Suprapubic skin (tissue), 4 donors: Measurements from ENCODE around the gene MFSD6. TPM values are rescaled to one million over a fixed set of nuclear protein-coding genes. Genes with fewer than 3 reads are reported as not detected.
A peak's percentile ranks its signal among the peaks of the same experiment; 100 is the strongest.

Experiments
- DNase-seq, 2 donors: peaks; one replicate each; pipeline ENCODE4 v3.0.0-alpha.2; 2019; ENCODE audit warnings: low spot score in 2 of 2
- H3K27ac ChIP-seq: fragments of 200-600 bp; sonication (generic); one replicate; pipeline ENCODE4 v1.5.1; 2019
- H3K27me3 ChIP-seq: fragments of 200-600 bp; sonication (generic); one replicate; pipeline ENCODE4 v1.5.1; 2019
- H3K36me3 ChIP-seq: fragments of 200-600 bp; sonication (generic); one replicate; pipeline ENCODE4 v1.5.1; 2019
- H3K4me1 ChIP-seq: fragments of 200-600 bp; sonication (generic); one replicate; pipeline ENCODE4 v1.5.1; 2019
- H3K4me3 ChIP-seq: fragments of 200-600 bp; sonication (generic); one replicate; pipeline ENCODE4 v1.5.1; 2019; ENCODE audit warnings: mild to moderate bottlenecking
- H3K9me3 ChIP-seq: fragments of 200-600 bp; sonication (generic); one replicate; pipeline ENCODE4 v1.5.1; 2019
- EP300 ChIP-seq: sonication (generic); formaldehyde crosslinking; IDR thresholded peaks from one replicate; pipeline ENCODE4 v1.6.1; 2017; ENCODE audit warnings: antibody characterized with exemption
- POLR2A ChIP-seq, 2 donors: fragments of 450-650 bp; IDR thresholded peaks; one replicate each; pipeline ENCODE4 v1.6.1; 2017; ENCODE audit warnings: antibody characterized with exemption in 2 of 2, mild to moderate bottlenecking in 2 of 2, moderate library complexity in 2 of 2
- POLR2AphosphoS5 ChIP-seq, 3 donors: sonication (generic); formaldehyde crosslinking; IDR thresholded peaks; one replicate each; pipeline ENCODE4 v1.6.1; 2017; ENCODE audit warnings: antibody characterized with exemption in 3 of 3
- WGBS: methylation state at CpG from one replicate; pipeline ENCODE4 v1.1.5; 2018; 5-methylcytosine and 5-hydroxymethylcytosine counted together
- total RNA-seq, 4 donors: library from RNA; depleted of rRNA; stranded (reverse); fragments of >200 nt; gene quantifications; one replicate each; pipeline ENCODE4 v1.1.0, GENCODE V29; 2016
- TF ChIP-seq, protein P1 (sequence below), 2 donors: fragments of 200-600 bp in 1 of 2; fragments of 450-650 bp in 1 of 2; sonication (generic) in 1 of 2; IDR thresholded peaks; one replicate each; pipeline ENCODE4 v1.5.1; 2016 to 2019; ENCODE audit warnings: antibody characterized with exemption in 2 of 2, mild to moderate bottlenecking in 1 of 2, moderate library complexity in 1 of 2

The MFSD6 gene
- total RNA-seq, 4 donors from 2014 or later, result 182 to 295 (median 199) TPM

DNA sequence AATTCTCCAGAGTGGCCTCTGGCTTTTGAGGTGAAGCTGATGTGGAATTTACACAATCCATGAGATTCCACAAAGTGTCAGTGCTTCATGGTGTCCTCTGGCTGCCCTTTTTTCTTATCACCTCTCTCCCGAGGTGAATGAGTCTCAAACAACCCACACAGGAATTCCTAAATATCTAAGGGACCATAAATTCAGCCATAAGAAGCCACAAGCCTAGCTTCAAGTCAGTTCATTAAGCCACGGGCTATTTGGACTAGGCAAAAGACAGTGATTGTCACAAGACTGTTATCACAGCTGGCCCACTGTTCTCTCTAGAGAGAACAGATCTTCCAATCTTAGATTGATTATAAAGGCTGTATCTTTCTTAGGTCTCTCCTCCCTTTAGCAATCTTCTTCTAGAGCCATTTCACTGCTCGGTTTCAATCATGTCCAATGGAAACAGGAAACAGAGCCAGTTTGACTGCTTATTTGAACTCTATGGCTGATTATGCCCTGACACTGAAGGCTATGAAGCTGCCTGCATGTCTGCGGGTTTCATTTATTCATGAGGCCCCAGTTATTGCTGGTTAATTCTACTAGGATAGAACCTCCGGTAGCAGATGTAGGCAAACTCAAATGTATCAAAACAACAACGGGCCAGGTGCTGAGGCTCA, 122.2 kb downstream of the MFSD6 start:
- Histone ChIP-seq H3K36me3 (no peaks in the 10 kb centered on the region), H3K4me3 (no peak overlapping the region), H3K27me3 (no peaks in the 10 kb centered on the region), H3K27ac (no peak overlapping the region), H3K9me3 (no peaks in the 10 kb centered on the region), H3K4me1 (peaks cover 32% of the 10 kb centered on the region)
- TF ChIP-seq, protein P1, sequence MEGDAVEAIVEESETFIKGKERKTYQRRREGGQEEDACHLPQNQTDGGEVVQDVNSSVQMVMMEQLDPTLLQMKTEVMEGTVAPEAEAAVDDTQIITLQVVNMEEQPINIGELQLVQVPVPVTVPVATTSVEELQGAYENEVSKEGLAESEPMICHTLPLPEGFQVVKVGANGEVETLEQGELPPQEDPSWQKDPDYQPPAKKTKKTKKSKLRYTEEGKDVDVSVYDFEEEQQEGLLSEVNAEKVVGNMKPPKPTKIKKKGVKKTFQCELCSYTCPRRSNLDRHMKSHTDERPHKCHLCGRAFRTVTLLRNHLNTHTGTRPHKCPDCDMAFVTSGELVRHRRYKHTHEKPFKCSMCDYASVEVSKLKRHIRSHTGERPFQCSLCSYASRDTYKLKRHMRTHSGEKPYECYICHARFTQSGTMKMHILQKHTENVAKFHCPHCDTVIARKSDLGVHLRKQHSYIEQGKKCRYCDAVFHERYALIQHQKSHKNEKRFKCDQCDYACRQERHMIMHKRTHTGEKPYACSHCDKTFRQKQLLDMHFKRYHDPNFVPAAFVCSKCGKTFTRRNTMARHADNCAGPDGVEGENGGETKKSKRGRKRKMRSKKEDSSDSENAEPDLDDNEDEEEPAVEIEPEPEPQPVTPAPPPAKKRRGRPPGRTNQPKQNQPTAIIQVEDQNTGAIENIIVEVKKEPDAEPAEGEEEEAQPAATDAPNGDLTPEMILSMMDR (IDR thresholded peaks at IDR 0.05), result no peak
- TF ChIP-seq POLR2AphosphoS5 (IDR thresholded peaks at IDR 0.05) (no peak), EP300 (no peak), POLR2A (IDR thresholded peaks at IDR 0.05) (no peak)
- DNase-seq, result no peak
- WGBS, result 41% methylated on average over 6 of the region's 6 CpGs

GRCh38 chr2:190532581-190532980, 124.4 kb downstream of the MFSD6 start:
- peaks cover 38% of the 10 kb centered on the region for H3K4me1 ChIP-seq
- no peaks in the 10 kb centered on the region for H3K27me3 ChIP-seq
- H3K27ac ChIP-seq, result no peak overlapping the region
- H3K9me3 ChIP-seq, result no peaks in the 10 kb centered on the region
- no peak for DNase-seq
- TF ChIP-seq EP300 (no peak), POLR2AphosphoS5 (IDR thresholded peaks at IDR 0.05) (no peak), POLR2A (IDR thresholded peaks at IDR 0.05) (no peak)
- TF ChIP-seq, protein P1 (IDR thresholded peaks at IDR 0.05), result no peak
- H3K36me3 ChIP-seq, result no peaks in the 10 kb centered on the region
- 51% methylated on average over 4 of the region's 4 CpGs for WGBS
- no peak overlapping the region for H3K4me3 ChIP-seq

- TF ChIP-seq POLR2A (IDR thresholded peaks at IDR 0.05) (no peak), EP300 (no peak), POLR2AphosphoS5 (IDR thresholded peaks at IDR 0.05) (no peak)
- TF ChIP-seq, protein P1 (IDR thresholded peaks at IDR 0.05), result no peak
- Histone ChIP-seq H3K27ac (peak overlapping the region; percentile 98), H3K36me3 (no peaks in the 10 kb centered on the region), H3K27me3 (no peaks in the 10 kb centered on the region), H3K9me3 (peaks cover 4% of the 10 kb centered on the region), H3K4me1 (peaks cover 38% of the 10 kb centered on the region), H3K4me3 (peak overlapping the region; percentile 90)
- peak in 1 of 2 donors; percentile 71 for DNase-seq
- 45% methylated on average over 10 of the region's 10 CpGs for WGBS
Measured at GRCh38 chr2:190533175-190533967, 125.2 kb downstream of the MFSD6 start.

DNA sequence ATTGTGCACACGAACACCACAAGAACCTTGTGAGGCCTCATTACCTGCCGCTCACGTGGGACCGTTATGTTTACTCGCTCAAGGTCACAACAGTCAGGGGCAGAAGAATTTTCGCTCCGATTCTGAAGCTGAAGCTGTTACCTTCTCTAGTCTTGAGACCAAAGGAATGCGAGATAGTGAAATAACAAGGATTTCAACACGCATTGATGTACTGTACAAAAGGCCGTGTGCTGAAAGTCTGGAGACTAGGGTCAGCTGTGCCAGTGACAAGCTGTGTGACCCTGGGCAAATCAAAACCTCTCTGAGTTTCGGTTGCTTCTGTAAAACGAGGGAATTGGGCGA, 125.8 kb downstream of the MFSD6 start:
- Histone ChIP-seq H3K36me3 (no peaks in the 10 kb centered on the region), H3K27ac (peak overlapping the region; percentile 98), H3K27me3 (no peaks in the 10 kb centered on the region), H3K4me3 (peak overlapping the region; percentile 90), H3K4me1 (peaks cover 38% of the 10 kb centered on the region), H3K9me3 (peaks cover 7% of the 10 kb centered on the region)
- DNase-seq, result no peak
- 3% methylated on average over 13 of the region's 13 CpGs for WGBS
- TF ChIP-seq POLR2A (IDR thresholded peaks at IDR 0.05), result no peak
- TF ChIP-seq, protein P1 (IDR thresholded peaks at IDR 0.05), result no peak
- no peak for TF ChIP-seq EP300
- no peak for TF ChIP-seq POLR2AphosphoS5 (IDR thresholded peaks at IDR 0.05)
